ENCODE data around the gene TNS3. TPM values are rescaled to one million over a fixed set of nuclear protein-coding genes. Genes with fewer than 3 reads are reported as not detected.

The TNS3 gene
- total and polyA plus RNA-seq, 2 of the 13 experiments (the other 11 are each of a cell fraction or from before 2014, with no cell fraction given), result 52.9 to 55.7 TPM

GRCh38 chr7:47474211-47474936 lies 107.5 kb downstream of the TNS3 start (continued):
- no peak for TF ChIP-seq HMGXB4 (CRISPR knock-in tag; IDR thresholded peaks at IDR 0.05; ENCODE audit: borderline replicate concordance in 1 of 2, low read depth in 1 of 2)
- TF ChIP-seq MTA3 (CRISPR knock-in tag; IDR thresholded peaks at IDR 0.05), result no peak
- TF ChIP-seq REST (IDR thresholded peaks at IDR 0.05; ENCODE audit: borderline replicate concordance in 1 of 2, low read depth in 1 of 2, low read length in 2 of 2), result no peak
- TF ChIP-seq ZNF253 (CRISPR knock-in tag; IDR thresholded peaks at IDR 0.05; ENCODE audit: borderline replicate concordance), result no peak
- no peak for TF ChIP-seq ELF4 (CRISPR knock-in tag; IDR thresholded peaks at IDR 0.05; ENCODE audit: borderline replicate concordance)
- TF ChIP-seq ZNF275 (CRISPR knock-in tag; IDR thresholded peaks at IDR 0.05; ENCODE audit: borderline replicate concordance), result no peak
- TF ChIP-seq ARID4A (CRISPR knock-in tag; IDR thresholded peaks at IDR 0.05; ENCODE audit: borderline replicate concordance), result no peak
- TF ChIP-seq CREM (IDR thresholded peaks at IDR 0.05), result no peak
- TF ChIP-seq CREM (CRISPR knock-in tag; IDR thresholded peaks at IDR 0.05), result no peak
- no peak for TF ChIP-seq HCFC1 (IDR thresholded peaks at IDR 0.05; ENCODE audit: low read depth, low read length)
- TF ChIP-seq KLF11 (CRISPR knock-in tag; IDR thresholded peaks at IDR 0.05), result no peak
- TF ChIP-seq MED13 (CRISPR knock-in tag; IDR thresholded peaks at IDR 0.05), result no peak
- TF ChIP-seq GATA4 (IDR thresholded peaks at IDR 0.05; ENCODE audit: borderline replicate concordance, low read depth), result no peak
- TF ChIP-seq FOXP1 (IDR thresholded peaks at IDR 0.05), result peak; percentile 17; the same call in 1 of the 2 replicates
- TF ChIP-seq FOXP1 (CRISPR knock-in tag; IDR thresholded peaks at IDR 0.05), result no peak
- TF ChIP-seq GTF3A (CRISPR knock-in tag; conservative IDR thresholded peaks at IDR 0.05), result 0 out of 2 replicates have a peak, but pooled peaks have one; percentile 15
- no peak for TF ChIP-seq ZNF121 (CRISPR knock-in tag; IDR thresholded peaks at IDR 0.05)

Data from HepG2 (cell line).